HG03064 (cell line): ENCODE data around the gene PNPLA3.

ENCODE experiments used
- ATAC-seq: cut with Tn5 transposase; IDR thresholded peaks from one replicate; pipeline ENCODE4 v1.9.1; 2021; ENCODE audit warnings: low read depth; ENCODE audit not compliant: unreplicated experiment

The PNPLA3 gene

GRCh38 chr22:43955883-43956782 lies 32.5 kb downstream of the PNPLA3 start:
- no peak for ATAC-seq

- ATAC-seq: no peak
These were observed 33.3 kb downstream of the PNPLA3 start for GRCh38 chr22:43956805-43957463.

GRCh38 chr22:43957871-43958270 lies 34.3 kb downstream of the PNPLA3 start:
- ATAC-seq: no peak

GRCh38 chr22:43964314-43964857 lies 40.8 kb downstream of the PNPLA3 start:
- no peak for ATAC-seq

GRCh38 chr22:43967069-43967468 lies 43.5 kb downstream of the PNPLA3 start:
- no peak for ATAC-seq

GRCh38 chr22:43968614-43969013 lies 45.0 kb downstream of the PNPLA3 start:
- no peak for ATAC-seq

- no peak for ATAC-seq
These were observed 45.6 kb downstream of the PNPLA3 start for GRCh38 chr22:43969021-43969878.

- no peak for ATAC-seq
These were observed 46.6 kb downstream of the PNPLA3 start for GRCh38 chr22:43969989-43970755.

GRCh38 chr22:43971112-43971511 lies 47.5 kb downstream of the PNPLA3 start:
- no peak for ATAC-seq

GRCh38 chr22:43972931-43973462 lies 49.4 kb downstream of the PNPLA3 start:
- no peak for ATAC-seq

- ATAC-seq: no peak
These were observed 50.5 kb downstream of the PNPLA3 start for GRCh38 chr22:43974028-43974545.

GRCh38 chr22:43975041-43975440 lies 51.4 kb downstream of the PNPLA3 start:
- ATAC-seq: no peak

- no peak for ATAC-seq
These were observed 53.5 kb downstream of the PNPLA3 start for GRCh38 chr22:43976861-43977795.

GRCh38 chr22:43978558-43978957 lies 55.0 kb downstream of the PNPLA3 start:
- ATAC-seq: no peak

- ATAC-seq: no peak
These were observed 57.0 kb downstream of the PNPLA3 start for GRCh38 chr22:43980579-43980978.

- ATAC-seq: no peak
These were observed 57.4 kb downstream of the PNPLA3 start for GRCh38 chr22:43980996-43981395.

- no peak for ATAC-seq
These were observed 60.2 kb downstream of the PNPLA3 start for GRCh38 chr22:43983808-43984207.

GRCh38 chr22:43985532-43985931 lies 61.9 kb downstream of the PNPLA3 start:
- ATAC-seq: no peak
